H1 (cell line): ENCODE measurements around the gene ERGIC2. TPM values are rescaled to one million over a fixed set of nuclear protein-coding genes. Genes with fewer than 3 reads are reported as not detected.

Experiments used
- CTCF ChIA-PET: fragments of 300-600 bp; sonication (Branson Sonifier 250); formaldehyde crosslinking; loops from one replicate; lab custom pipeline; 2021; ENCODE audit not compliant: partially characterized antibody; lab: Charles Lee
- POLR2A ChIA-PET: fragments of 300-600 bp; sonication (Branson Sonifier 250); formaldehyde crosslinking; loops from one replicate; lab custom pipeline; 2021; ENCODE audit warnings: inconsistent platforms; ENCODE audit not compliant: partially characterized antibody; lab: Charles Lee
- DNase-seq, 2 experiments: peaks; one replicate each; pipeline versions ENCODE4 v3.0.0 to v3.0.0-alpha.2; 2010 to 2022; ENCODE audit warnings: low spot score in 2 of 2, low read depth in 1 of 2, mixed read lengths in 1 of 2
- FAIRE-seq: peaks from 2 replicates; lab custom pipeline; 2011; peaks lifted over from hg19 to GRCh38; lab: Jason Lieb, UNC
- H2AFZ ChIP-seq: 2 replicates; pipeline ENCODE4 v1.8.1; 2012; ENCODE audit warnings: low read length, inconsistent platforms
- H2AK5ac ChIP-seq: 2 replicates; pipeline ENCODE4 v1.6.1; 2013; ENCODE audit warnings: low read depth, low read length
- H2BK120ac ChIP-seq: replicated peaks from 2 replicates; pipeline ENCODE3; 2013; ENCODE audit warnings: low read depth, low read length, inconsistent platforms
- H2BK12ac ChIP-seq: 2 replicates; pipeline ENCODE4 v1.6.1; 2013; ENCODE audit warnings: low read depth, low read length
- H2BK15ac ChIP-seq: 2 replicates; pipeline ENCODE4 v1.6.1; 2013; ENCODE audit warnings: low read length
- H2BK20ac ChIP-seq: 2 replicates; pipeline ENCODE4 v1.6.1; 2013; ENCODE audit warnings: low read length
- H2BK5ac ChIP-seq: 2 replicates; pipeline ENCODE4 v1.6.1; 2013; ENCODE audit warnings: low read depth, low read length
- H3K14ac ChIP-seq: 2 replicates; pipeline ENCODE4 v1.6.1; 2013; ENCODE audit warnings: inconsistent platforms; ENCODE audit not compliant: insufficient read length
- H3K18ac ChIP-seq: 2 replicates; pipeline ENCODE4 v1.6.1; 2013; ENCODE audit warnings: low read length; ENCODE audit errors: extremely low read depth
- H3K23ac ChIP-seq: 2 replicates; pipeline ENCODE4 v1.6.1; 2013; ENCODE audit warnings: inconsistent platforms; ENCODE audit not compliant: insufficient read length
- H3K23me2 ChIP-seq: 2 replicates; pipeline ENCODE4 v1.6.1; 2013; ENCODE audit warnings: low read depth, low read length
- H3K27ac ChIP-seq: 2 replicates; pipeline ENCODE4 v1.6.1; 2011; ENCODE audit warnings: low read depth, low read length, inconsistent platforms
- H3K27me3 ChIP-seq, 4 experiments: replicated peaks in 1 of 4; 1 replicate in 1 of 4; 2 replicates in 3 of 4; pipeline versions ENCODE4 v1.6.1 to v1.8.1; 2011 to 2013; ENCODE audit warnings: low read length in 3 of 4, mild to moderate bottlenecking in 3 of 4, inconsistent platforms in 2 of 4, mixed read lengths in 2 of 4, moderate library complexity in 1 of 4; ENCODE audit not compliant: control insufficient read depth in 3 of 4, insufficient read depth in 3 of 4; ENCODE audit errors: extremely low read depth in 1 of 4
- H3K36me3 ChIP-seq, 4 experiments: 2 replicates each; pipeline versions ENCODE4 v1.6.1 to v1.8.1; 2011 to 2013; ENCODE audit warnings: mild to moderate bottlenecking in 4 of 4, low read length in 3 of 4, moderate library complexity in 2 of 4, control low read depth in 1 of 4, inconsistent platforms in 1 of 4; ENCODE audit not compliant: insufficient read depth in 4 of 4, control insufficient read depth in 2 of 4
- H3K4ac ChIP-seq: replicated peaks from 2 replicates; pipeline ENCODE3; 2013; ENCODE audit warnings: low read length, low read depth, mixed read lengths, inconsistent platforms; ENCODE audit not compliant: insufficient read length
- H3K4me1 ChIP-seq, 4 experiments: replicated peaks in 1 of 4; 1 replicate in 1 of 4; 2 replicates in 3 of 4; pipeline versions ENCODE4 v1.6.1 to v1.8.1; 2011 to 2013; ENCODE audit warnings: low read length in 3 of 4, inconsistent platforms in 2 of 4, mixed read lengths in 1 of 4; ENCODE audit not compliant: insufficient read depth in 4 of 4, control insufficient read depth in 3 of 4
- H3K4me2 ChIP-seq, 2 experiments: 2 replicates each; pipeline versions ENCODE4 v1.6.1 to v1.8.1; 2011 to 2013; ENCODE audit warnings: low read depth in 2 of 2, low read length in 2 of 2, control low read depth in 1 of 2, inconsistent platforms in 1 of 2, mild to moderate bottlenecking in 1 of 2; ENCODE audit not compliant: insufficient read depth in 1 of 2
- H3K4me3 ChIP-seq, 4 experiments: fragments of 200-600, 300-600 bp in 1 of 4; sonication (generic), shearing (Covaris generic), sonication (Bioruptor Twin) in 1 of 4; 2 replicates each; pipeline versions ENCODE4 v1.5.1 to v1.8.1; 2011 to 2016; ENCODE audit warnings: low read length in 4 of 4, low read depth in 3 of 4, control low read depth in 2 of 4, inconsistent platforms in 2 of 4, mild to moderate bottlenecking in 2 of 4, mixed read lengths in 1 of 4, moderate library complexity in 1 of 4; ENCODE audit not compliant: insufficient read depth in 2 of 4; ENCODE audit errors: extremely low read depth in 1 of 4
- H3K56ac ChIP-seq: replicated peaks from 2 replicates; pipeline ENCODE3; 2013; ENCODE audit warnings: low read depth, mild to moderate bottlenecking, mixed read lengths, low read length, inconsistent platforms; ENCODE audit not compliant: insufficient read length
- H3K79me1 ChIP-seq: 2 replicates; pipeline ENCODE4 v1.6.1; 2013; ENCODE audit warnings: low read depth, low read length, control low read depth
- H3K79me2 ChIP-seq, 2 experiments: 2 replicates each; pipeline versions ENCODE4 v1.6.1 to v1.8.1; 2012 to 2013; ENCODE audit warnings: low read length in 2 of 2, mild to moderate bottlenecking in 2 of 2, inconsistent platforms in 1 of 2; ENCODE audit not compliant: insufficient read depth in 2 of 2, control insufficient read depth in 1 of 2
- H3K9ac ChIP-seq, 4 experiments: replicated peaks in 1 of 4; 1 replicate in 1 of 4; 2 replicates in 3 of 4; pipeline versions ENCODE4 v1.6.1 to v1.8.1; 2011 to 2013; ENCODE audit warnings: low read depth in 3 of 4, low read length in 3 of 4, control low read depth in 2 of 4, mild to moderate bottlenecking in 2 of 4, moderate library complexity in 2 of 4, inconsistent platforms in 1 of 4; ENCODE audit errors: extremely low read depth in 1 of 4
- H3K9me3 ChIP-seq, 2 experiments: 2 replicates each; pipeline versions ENCODE4 v1.6.1 to v1.8.1; 2012 to 2013; ENCODE audit warnings: mild to moderate bottlenecking in 2 of 2, moderate library complexity in 2 of 2, control low read depth in 1 of 2, inconsistent platforms in 1 of 2, low read depth in 1 of 2, low read length in 1 of 2, mixed read lengths in 1 of 2; ENCODE audit not compliant: insufficient read depth in 2 of 2
- H4K20me1 ChIP-seq, 2 experiments: replicated peaks in 1 of 2; 2 replicates each; pipeline versions ENCODE3 to v1.8.1; 2011 to 2013; ENCODE audit warnings: inconsistent platforms in 2 of 2, low read length in 2 of 2, mild to moderate bottlenecking in 1 of 2; ENCODE audit not compliant: insufficient read depth in 2 of 2, control insufficient read depth in 1 of 2
- H4K5ac ChIP-seq: 2 replicates; pipeline ENCODE4 v1.6.1; 2013; ENCODE audit warnings: low read length, low read depth, mixed read lengths, inconsistent platforms; ENCODE audit not compliant: insufficient read length
- H4K8ac ChIP-seq: 2 replicates; pipeline ENCODE4 v1.8.0; 2013; ENCODE audit warnings: mild to moderate bottlenecking, moderate library complexity, low read length, inconsistent platforms; ENCODE audit not compliant: insufficient read depth; ENCODE audit errors: extremely low read depth
- H4K91ac ChIP-seq: replicated peaks from 2 replicates; pipeline ENCODE3; 2013; ENCODE audit warnings: low read length, mixed read lengths, inconsistent platforms; ENCODE audit not compliant: insufficient read length
- CBX5 ChIP-seq: fragments of 300-800, 300-1000 bp; sonication (generic); IDR thresholded peaks from 2 replicates; pipeline ENCODE4 v1.7.1; 2016; ENCODE audit warnings: antibody characterized with exemption, low read length, low read depth
- CREB1 ChIP-seq: IDR thresholded peaks from 2 replicates; pipeline ENCODE4 v1.6.1; 2012; ENCODE audit warnings: inconsistent platforms
- NRF1 ChIP-seq: IDR thresholded peaks from 2 replicates; pipeline ENCODE4 v1.6.1; 2011; ENCODE audit warnings: mild to moderate bottlenecking, low read depth, low read length, improper control_type of control experiment
- RAD21 ChIP-seq, 2 experiments: IDR thresholded peaks in 1 of 2; conservative IDR thresholded peaks in 1 of 2; 2 replicates each; pipeline ENCODE4 v1.6.1; 2011; ENCODE audit warnings: low read depth in 2 of 2, low read length in 2 of 2, improper control_type of control experiment in 1 of 2, inconsistent platforms in 1 of 2, mild to moderate bottlenecking in 1 of 2, moderate library complexity in 1 of 2
- RBBP5 ChIP-seq: IDR thresholded peaks from 2 replicates; pipeline ENCODE4 v1.7.1; 2012; ENCODE audit warnings: low read depth, mild to moderate bottlenecking, inconsistent platforms, low read length, moderate library complexity, borderline replicate concordance
- TAF1 ChIP-seq: IDR thresholded peaks from 2 replicates; pipeline ENCODE4 v1.6.1; 2011; ENCODE audit warnings: mild to moderate bottlenecking, low read depth, low read length
- WGBS, 2 experiments: shearing (Covaris generic) in 1 of 2; methylation state at CpG; one replicate each; pipeline versions ENCODE4 v1.1.6 to v1.1.7; 2013 to 2015; ENCODE audit warnings: low lambda C conversion rate in 2 of 2, mixed read lengths in 2 of 2, inconsistent platforms in 1 of 2, low coverage in 1 of 2, missing lambda C conversion rate in 1 of 2; ENCODE audit not compliant: insufficient replicate concordance in 2 of 2, insufficient coverage in 1 of 2, insufficient read length in 1 of 2; ENCODE audit errors: extremely low coverage in 1 of 2, missing lambda C conversion rate in 1 of 2; 5-methylcytosine and 5-hydroxymethylcytosine counted together
- polyA plus RNA-seq, 7 experiments: library from polyadenylated mRNA; depleted of rRNA in 3 of 7; stranded (reverse) in 5 of 7; unstranded in 2 of 7; fragments of >200 nt in 5 of 7; fragments of 200-250 nt in 2 of 7; gene quantifications; 1 replicate in 5 of 7; 2 replicates in 1 of 7; 4 replicates in 1 of 7; pipeline versions ENCODE4 v1.2.1 to v1.2.3, GENCODE V29; 2011 to 2013; ENCODE audit warnings: missing spikeins in 2 of 7, mixed read lengths in 2 of 7
- total RNA-seq: library from RNA; stranded (reverse); fragmentation: NEBNext Ultra II Directional; extraction: Animal tissue kit (Norgen Biotek cat#: 25700); gene quantifications from 2 replicates; pipeline ENCODE4 v1.2.1, GENCODE V29; 2021
- TF ChIP-seq, protein P1 (sequence below), 3 experiments: IDR thresholded peaks; 1 replicate in 2 of 3; 2 replicates in 1 of 3; pipeline versions ENCODE4 v1.5.1 to v1.6.1; 2011; ENCODE audit warnings: low read length in 3 of 3, mild to moderate bottlenecking in 3 of 3, inconsistent platforms in 2 of 3, low read depth in 1 of 3, moderate library complexity in 1 of 3; ENCODE audit not compliant: insufficient read depth in 1 of 3; ENCODE audit errors: control extremely low read depth in 1 of 3

Gene ERGIC2
- total and polyA plus RNA-seq, 2 of the 8 experiments (the other 6 are each of a cell fraction or from before 2014, with no cell fraction given) = 16.5 to 61.8 TPM

DNA sequence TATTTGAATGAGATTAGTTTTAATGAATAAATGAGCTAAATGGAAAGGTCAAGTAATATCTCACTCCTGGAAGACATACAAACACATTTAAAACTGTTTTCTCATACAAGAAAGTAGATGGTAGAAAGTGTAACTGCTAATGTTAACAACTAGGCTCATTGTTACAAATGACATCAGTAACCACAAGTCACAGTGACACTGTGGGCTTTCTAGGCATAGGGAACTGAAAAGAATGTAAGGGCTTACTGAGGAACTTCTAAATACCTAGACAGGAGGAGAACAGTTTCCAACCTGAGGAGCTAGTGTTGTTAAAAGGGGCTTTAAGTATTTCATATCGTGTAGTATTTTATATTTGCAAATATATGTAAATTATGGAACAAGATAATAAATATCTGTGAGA lies 17.5 kb upstream of the ERGIC2 start:
- TF ChIP-seq TAF1 (no peak), RBBP5 (no peak), CREB1 (no peak), CBX5 (no peak), NRF1 (no peak), RAD21 (IDR thresholded peaks at IDR 0.05 in 1 of 2, conservative IDR thresholded peaks at IDR 0.05 in 1 of 2; ENCODE audit: low read depth in 2 of 2, low read length in 2 of 2) (no peak)
- TF ChIP-seq, protein P1, sequence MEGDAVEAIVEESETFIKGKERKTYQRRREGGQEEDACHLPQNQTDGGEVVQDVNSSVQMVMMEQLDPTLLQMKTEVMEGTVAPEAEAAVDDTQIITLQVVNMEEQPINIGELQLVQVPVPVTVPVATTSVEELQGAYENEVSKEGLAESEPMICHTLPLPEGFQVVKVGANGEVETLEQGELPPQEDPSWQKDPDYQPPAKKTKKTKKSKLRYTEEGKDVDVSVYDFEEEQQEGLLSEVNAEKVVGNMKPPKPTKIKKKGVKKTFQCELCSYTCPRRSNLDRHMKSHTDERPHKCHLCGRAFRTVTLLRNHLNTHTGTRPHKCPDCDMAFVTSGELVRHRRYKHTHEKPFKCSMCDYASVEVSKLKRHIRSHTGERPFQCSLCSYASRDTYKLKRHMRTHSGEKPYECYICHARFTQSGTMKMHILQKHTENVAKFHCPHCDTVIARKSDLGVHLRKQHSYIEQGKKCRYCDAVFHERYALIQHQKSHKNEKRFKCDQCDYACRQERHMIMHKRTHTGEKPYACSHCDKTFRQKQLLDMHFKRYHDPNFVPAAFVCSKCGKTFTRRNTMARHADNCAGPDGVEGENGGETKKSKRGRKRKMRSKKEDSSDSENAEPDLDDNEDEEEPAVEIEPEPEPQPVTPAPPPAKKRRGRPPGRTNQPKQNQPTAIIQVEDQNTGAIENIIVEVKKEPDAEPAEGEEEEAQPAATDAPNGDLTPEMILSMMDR (IDR thresholded peaks at IDR 0.05; ENCODE audit: control extremely low read depth in 1 of 3, insufficient read depth in 1 of 3, low read depth in 1 of 3, low read length in 3 of 3) = no peak
- no peak overlapping the region for H3K56ac ChIP-seq
- no peak overlapping the region for H2BK12ac ChIP-seq
- H3K23ac ChIP-seq = no peak overlapping the region
- H3K27ac ChIP-seq = no peak overlapping the region
- H3K79me2 ChIP-seq = no peaks in the 10 kb centered on the region
- H3K18ac ChIP-seq = no peak overlapping the region
- CTCF ChIA-PET = interaction anchor here (1.1 kb wide), 1 partner anchor 28 kb away, joined by 3 read pairs; no protein-coding TSS in a partner anchor
- H3K9ac ChIP-seq = no peak overlapping the region
- H2AFZ ChIP-seq = no peak overlapping the region
- H4K91ac ChIP-seq = no peak overlapping the region
- H3K23me2 ChIP-seq = no peaks in the 10 kb centered on the region; the same call in 1 of the 2 replicates
- no peaks in the 10 kb centered on the region for H3K4me1 ChIP-seq
- no peak overlapping the region for H3K14ac ChIP-seq
- H2BK20ac ChIP-seq = no peak overlapping the region
- WGBS, 2 experiments = 91% methylated on average over 1 of the region's 1 CpG; no CpG with 5 or more reads in 1 of the 2 experiments
- POLR2A ChIA-PET = no interaction called here
- no peak overlapping the region for H4K5ac ChIP-seq
- no peak overlapping the region for H3K4me3 ChIP-seq
- H3K9me3 ChIP-seq = no peaks in the 10 kb centered on the region
- H3K36me3 ChIP-seq = no peaks in the 10 kb centered on the region
- DNase-seq = no peak
- no peak for FAIRE-seq
- H3K27me3 ChIP-seq = peaks cover 0 to 1% (median 0%) of the 10 kb centered on the region in 4 experiments; a peak in 1 of 7 replicates
- no peak overlapping the region for H2AK5ac ChIP-seq
- H4K20me1 ChIP-seq = no peaks in the 10 kb centered on the region
- no peak overlapping the region for H2BK120ac ChIP-seq
- H3K79me1 ChIP-seq = no peaks in the 10 kb centered on the region
- no peak overlapping the region for H3K4me2 ChIP-seq
- no peak overlapping the region for H3K4ac ChIP-seq
- no peak overlapping the region for H2BK15ac ChIP-seq
- H4K8ac ChIP-seq = no peak overlapping the region
- no peak overlapping the region for H2BK5ac ChIP-seq
